T follicular helper cell (primary cell): Measurements from ENCODE around the gene ELFN1.

Experiments
- DNase-seq: peaks from one replicate; pipeline ENCODE4 v3.0.0-alpha.2; 2020; ENCODE audit warnings: low read depth

ELFN1 gene

GRCh38 chr7:1642291-1642731 is 27.8 kb upstream of the ELFN1 start:
- DNase-seq = no peak

- DNase-seq = no peak
Observed at GRCh38 chr7:1643270-1644092, 26.6 kb upstream of the ELFN1 start.

GRCh38 chr7:1644341-1645070 is 25.6 kb upstream of the ELFN1 start:
- DNase-seq = no peak

- DNase-seq = no peak
Observed at GRCh38 chr7:1645071-1645409, 25.0 kb upstream of the ELFN1 start.

- no peak for DNase-seq
Observed at GRCh38 chr7:1645476-1645875, 24.6 kb upstream of the ELFN1 start.

- DNase-seq = no peak
Observed at GRCh38 chr7:1646391-1646790, 23.7 kb upstream of the ELFN1 start.

GRCh38 chr7:1646957-1647891 is 22.9 kb upstream of the ELFN1 start:
- DNase-seq = no peak

GRCh38 chr7:1647961-1648672 is 22.0 kb upstream of the ELFN1 start:
- no peak for DNase-seq

- DNase-seq = no peak
Observed at GRCh38 chr7:1649751-1650326, 20.2 kb upstream of the ELFN1 start.

- DNase-seq = no peak
Observed at GRCh38 chr7:1650363-1651030, 19.6 kb upstream of the ELFN1 start.

GRCh38 chr7:1651031-1651446 is 19.0 kb upstream of the ELFN1 start:
- DNase-seq = no peak

GRCh38 chr7:1651891-1652290 is 18.2 kb upstream of the ELFN1 start:
- no peak for DNase-seq

GRCh38 chr7:1653500-1653899 is 16.6 kb upstream of the ELFN1 start:
- no peak for DNase-seq

- DNase-seq = no peak
Observed at GRCh38 chr7:1654111-1654510, 16.0 kb upstream of the ELFN1 start.

GRCh38 chr7:1654738-1655475 is 15.2 kb upstream of the ELFN1 start:
- DNase-seq = no peak

- no peak for DNase-seq
Observed at GRCh38 chr7:1659696-1660095, 10.4 kb upstream of the ELFN1 start.

GRCh38 chr7:1661461-1661860 is 8.6 kb upstream of the ELFN1 start:
- DNase-seq = no peak

- no peak for DNase-seq
Observed at GRCh38 chr7:1662101-1662500, 8.0 kb upstream of the ELFN1 start.

- DNase-seq = no peak
Observed at GRCh38 chr7:1662767-1663166, 7.3 kb upstream of the ELFN1 start.

- no peak for DNase-seq
Observed at GRCh38 chr7:1663223-1663622, 6.9 kb upstream of the ELFN1 start.
